HG03039 (cell line): Measurements from ENCODE around the gene SEMA3F.

Experiments used
- ATAC-seq: cut with Tn5 transposase; IDR thresholded peaks from one replicate; pipeline ENCODE4 v1.9.1; 2021; ENCODE audit warnings: mild to moderate bottlenecking, moderate library complexity; ENCODE audit not compliant: unreplicated experiment

Gene SEMA3F

GRCh38 chr3:50154840-50155490 is at the start of gene SEMA3F:
Gene SEMA3F (plus strand): TSS chr3:50155324. CDS start chr3:50159623, 4,299 bp downstream.
- ATAC-seq, result peak; percentile 61

- no peak for ATAC-seq
Observed at GRCh38 chr3:50111757-50112156, 43.4 kb upstream of the SEMA3F start.

GRCh38 chr3:50112462-50112861 is 42.7 kb upstream of the SEMA3F start:
- no peak for ATAC-seq

GRCh38 chr3:50117120-50117519 is 38.0 kb upstream of the SEMA3F start:
- no peak for ATAC-seq

- no peak for ATAC-seq
Observed at GRCh38 chr3:50118237-50118636, 36.9 kb upstream of the SEMA3F start.

GRCh38 chr3:50119786-50120185 is 35.3 kb upstream of the SEMA3F start:
- ATAC-seq, result no peak

- ATAC-seq, result no peak
Observed at GRCh38 chr3:50120364-50121071, 34.6 kb upstream of the SEMA3F start.

- no peak for ATAC-seq
Observed at GRCh38 chr3:50121072-50122032, 33.8 kb upstream of the SEMA3F start.

- ATAC-seq, result no peak
Observed at GRCh38 chr3:50122071-50122470, 33.1 kb upstream of the SEMA3F start.

GRCh38 chr3:50122661-50123391 is 32.3 kb upstream of the SEMA3F start:
- no peak for ATAC-seq

GRCh38 chr3:50123394-50124051 is 31.6 kb upstream of the SEMA3F start:
- ATAC-seq, result no peak

- ATAC-seq, result no peak
Observed at GRCh38 chr3:50124052-50124799, 30.9 kb upstream of the SEMA3F start.

GRCh38 chr3:50124800-50125178 is 30.3 kb upstream of the SEMA3F start:
- no peak for ATAC-seq

GRCh38 chr3:50125541-50126286 is 29.4 kb upstream of the SEMA3F start:
- no peak for ATAC-seq

- ATAC-seq, result no peak
Observed at GRCh38 chr3:50126287-50127211, 28.6 kb upstream of the SEMA3F start.

- no peak for ATAC-seq
Observed at GRCh38 chr3:50127251-50127691, 27.9 kb upstream of the SEMA3F start.

GRCh38 chr3:50128001-50128400 is 27.1 kb upstream of the SEMA3F start:
- no peak for ATAC-seq

GRCh38 chr3:50130436-50130835 is 24.7 kb upstream of the SEMA3F start:
- ATAC-seq, result no peak
